IPS DF 6.9 (cell line): Measurements from ENCODE around the gene CIDEB.

Experiments
- DNase-seq: peaks from one replicate; pipeline ENCODE4 v3.0.0-alpha.2; 2013; ENCODE audit warnings: low read depth, low spot score
- H3K27ac ChIP-seq: one replicate; pipeline ENCODE4 v1.5.1; 2013; ENCODE audit warnings: low read length, control low read depth
- H3K27me3 ChIP-seq: 2 replicates; pipeline ENCODE4 v1.6.1; 2013; ENCODE audit warnings: mild to moderate bottlenecking, low read length; ENCODE audit not compliant: control insufficient read depth, insufficient read depth
- H3K36me3 ChIP-seq: 2 replicates; pipeline ENCODE4 v1.6.1; 2013; ENCODE audit warnings: low read length; ENCODE audit not compliant: control insufficient read depth, insufficient read depth
- H3K4me1 ChIP-seq: 2 replicates; pipeline ENCODE4 v1.6.1; 2013; ENCODE audit warnings: low read length; ENCODE audit not compliant: control insufficient read depth, insufficient read depth
- H3K4me3 ChIP-seq: 2 replicates; pipeline ENCODE4 v1.5.1; 2013; ENCODE audit warnings: mild to moderate bottlenecking, low read length
- H3K9me3 ChIP-seq: 2 replicates; pipeline ENCODE4 v1.6.1; 2013; ENCODE audit warnings: low read length, inconsistent platforms; ENCODE audit not compliant: control insufficient read depth, insufficient read depth
- WGBS: extraction: QIAGEN DNeasy Blood & Tissue Kit; methylation state at CpG from one replicate; pipeline ENCODE4 v1.1.7; 2013; ENCODE audit warnings: mixed read lengths, missing lambda C conversion rate; ENCODE audit not compliant: insufficient read length, insufficient coverage; 5-methylcytosine and 5-hydroxymethylcytosine counted together

Gene CIDEB

GRCh38 chr14:24286996-24287395 is 20.8 kb downstream of the CIDEB start:
- WGBS = no CpG with 5 or more reads among the region's 5 CpGs
- Histone ChIP-seq H3K4me1 (no peaks in the 10 kb centered on the region), H3K27me3 (no peaks in the 10 kb centered on the region), H3K4me3 (no peak overlapping the region), H3K36me3 (0 out of 2 replicates have a peak, but pooled peaks cover 2% of the 10 kb centered on the region), H3K27ac (no peak overlapping the region), H3K9me3 (no peaks in the 10 kb centered on the region)
- DNase-seq = no peak

DNA sequence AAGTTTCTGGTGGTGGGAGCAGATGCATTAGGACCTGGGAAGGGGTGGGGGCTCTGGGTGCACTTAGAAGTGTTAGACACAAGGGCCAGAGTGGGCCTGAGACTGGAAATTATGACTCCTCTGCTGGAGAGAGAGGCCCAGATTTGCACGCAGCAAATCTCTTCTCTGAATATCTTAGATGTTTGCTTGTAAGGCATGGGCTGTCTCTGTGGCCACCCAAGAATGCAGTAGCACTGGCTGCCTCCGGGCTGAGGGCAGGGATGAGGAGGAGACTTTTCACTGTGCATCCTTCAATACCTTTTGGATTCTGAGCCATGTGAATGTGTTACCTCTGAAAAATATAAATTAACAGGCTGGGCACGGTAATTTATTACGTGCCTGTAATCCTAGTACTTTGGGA is 22.4 kb downstream of the CIDEB start:
- WGBS = no CpG with 5 or more reads among the region's 4 CpGs
- no peak overlapping the region for H3K4me3 ChIP-seq
- H3K36me3 ChIP-seq = no peaks in the 10 kb centered on the region
- H3K27me3 ChIP-seq = no peaks in the 10 kb centered on the region
- no peaks in the 10 kb centered on the region for H3K9me3 ChIP-seq
- DNase-seq = no peak
- no peaks in the 10 kb centered on the region for H3K4me1 ChIP-seq
- no peak overlapping the region for H3K27ac ChIP-seq

GRCh38 chr14:24284501-24285035 is 23.2 kb downstream of the CIDEB start:
- Histone ChIP-seq H3K4me1 (no peaks in the 10 kb centered on the region), H3K36me3 (no peaks in the 10 kb centered on the region), H3K27me3 (no peaks in the 10 kb centered on the region), H3K9me3 (no peaks in the 10 kb centered on the region), H3K4me3 (no peak overlapping the region), H3K27ac (no peak overlapping the region)
- no CpG with 5 or more reads among the region's 11 CpGs for WGBS
- no peak for DNase-seq

DNA sequence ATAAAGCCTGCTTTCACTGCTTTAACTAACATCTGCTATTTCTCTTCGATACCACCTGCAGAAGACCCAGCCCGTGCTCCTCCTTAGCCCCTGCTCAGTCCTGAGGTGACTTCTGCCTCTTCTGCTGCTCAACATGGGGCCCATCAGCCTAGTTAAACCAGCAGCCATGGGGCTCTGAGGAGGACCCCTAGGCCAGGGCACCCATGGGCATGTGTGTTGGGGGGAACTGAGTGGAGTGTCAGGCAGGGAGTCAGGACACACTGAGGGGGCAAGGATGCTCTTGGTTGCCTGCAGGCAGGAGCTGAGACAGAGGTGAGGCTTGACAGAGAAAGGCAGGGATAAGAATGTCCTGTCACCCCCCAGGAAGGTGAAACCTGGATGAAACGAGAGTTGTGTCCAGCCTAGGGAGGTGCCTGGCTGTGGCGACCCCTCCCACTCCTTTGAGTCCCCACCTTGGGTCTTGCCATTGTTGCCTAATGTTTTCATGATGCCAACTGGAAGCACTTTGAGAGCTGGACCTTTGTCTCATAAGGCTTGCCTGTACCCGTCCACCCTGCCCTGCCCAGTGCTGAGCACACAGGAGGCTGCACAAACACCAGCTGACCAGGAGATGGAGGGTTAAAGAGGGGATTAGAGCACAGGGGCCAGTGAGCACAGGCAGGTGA is 23.8 kb downstream of the CIDEB start:
- no CpG with 5 or more reads among the region's 5 CpGs for WGBS
- no peak for DNase-seq
- H3K4me1 ChIP-seq = no peaks in the 10 kb centered on the region
- no peak overlapping the region for H3K27ac ChIP-seq
- H3K9me3 ChIP-seq = no peaks in the 10 kb centered on the region
- no peaks in the 10 kb centered on the region for H3K27me3 ChIP-seq
- no peak overlapping the region for H3K4me3 ChIP-seq
- no peaks in the 10 kb centered on the region for H3K36me3 ChIP-seq

DNA sequence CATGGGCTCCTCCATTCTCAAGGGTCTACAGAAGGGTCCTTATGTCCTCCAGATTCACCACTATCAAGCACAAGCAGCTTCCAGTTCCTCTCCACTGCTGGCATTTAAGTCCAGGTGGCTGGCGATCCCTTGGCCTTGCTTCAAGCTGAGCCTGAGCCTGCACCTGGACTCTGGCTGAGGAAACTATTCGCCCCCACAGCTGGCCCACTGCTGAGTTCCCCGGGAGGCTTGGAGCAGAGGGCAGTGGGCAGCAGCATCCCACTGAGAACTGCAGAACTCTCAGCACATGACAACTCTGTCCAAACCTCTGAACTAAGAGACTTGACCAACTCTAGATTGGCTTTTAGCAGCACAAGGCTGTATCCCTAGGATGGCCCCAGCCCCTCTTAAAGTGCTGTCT is 25.0 kb downstream of the CIDEB start:
- no peaks in the 10 kb centered on the region for H3K4me1 ChIP-seq
- WGBS = no CpG with 5 or more reads among the region's 3 CpGs

DNA sequence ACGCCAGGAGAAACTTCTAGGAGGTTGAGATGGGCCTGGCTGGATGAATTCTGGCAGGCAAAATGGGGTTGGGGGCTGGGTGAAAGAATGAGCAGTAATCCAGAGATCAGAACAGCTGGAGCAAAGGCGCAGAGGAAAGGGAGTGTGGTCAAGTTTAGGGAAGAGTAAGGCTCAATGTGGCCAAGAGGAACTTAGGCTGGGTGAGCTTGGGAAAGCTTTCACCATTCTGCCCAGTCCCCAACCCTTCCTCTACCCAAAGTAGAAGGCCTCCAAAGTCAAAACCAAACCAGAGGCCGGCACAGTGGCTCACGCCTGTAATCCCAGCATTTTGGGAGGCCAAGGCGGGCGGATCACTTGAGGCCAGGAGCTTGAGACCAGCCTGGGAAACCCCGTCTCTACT is 26.1 kb downstream of the CIDEB start:
- H3K27ac ChIP-seq = no peak overlapping the region
- DNase-seq = no peak
- H3K4me3 ChIP-seq = no peak overlapping the region
- no peaks in the 10 kb centered on the region for H3K4me1 ChIP-seq
- H3K27me3 ChIP-seq = no peaks in the 10 kb centered on the region
- WGBS = no CpG with 5 or more reads among the region's 7 CpGs
- H3K9me3 ChIP-seq = no peaks in the 10 kb centered on the region
- no peaks in the 10 kb centered on the region; the same call in 1 of the 2 replicates for H3K36me3 ChIP-seq

More for the DNA sequence above, 25.0 kb downstream of the CIDEB start:
- DNase-seq = no peak
- H3K27me3 ChIP-seq = no peaks in the 10 kb centered on the region
- no peaks in the 10 kb centered on the region for H3K9me3 ChIP-seq
- no peak overlapping the region for H3K27ac ChIP-seq
- H3K36me3 ChIP-seq = no peaks in the 10 kb centered on the region
- H3K4me3 ChIP-seq = no peak overlapping the region

DNA sequence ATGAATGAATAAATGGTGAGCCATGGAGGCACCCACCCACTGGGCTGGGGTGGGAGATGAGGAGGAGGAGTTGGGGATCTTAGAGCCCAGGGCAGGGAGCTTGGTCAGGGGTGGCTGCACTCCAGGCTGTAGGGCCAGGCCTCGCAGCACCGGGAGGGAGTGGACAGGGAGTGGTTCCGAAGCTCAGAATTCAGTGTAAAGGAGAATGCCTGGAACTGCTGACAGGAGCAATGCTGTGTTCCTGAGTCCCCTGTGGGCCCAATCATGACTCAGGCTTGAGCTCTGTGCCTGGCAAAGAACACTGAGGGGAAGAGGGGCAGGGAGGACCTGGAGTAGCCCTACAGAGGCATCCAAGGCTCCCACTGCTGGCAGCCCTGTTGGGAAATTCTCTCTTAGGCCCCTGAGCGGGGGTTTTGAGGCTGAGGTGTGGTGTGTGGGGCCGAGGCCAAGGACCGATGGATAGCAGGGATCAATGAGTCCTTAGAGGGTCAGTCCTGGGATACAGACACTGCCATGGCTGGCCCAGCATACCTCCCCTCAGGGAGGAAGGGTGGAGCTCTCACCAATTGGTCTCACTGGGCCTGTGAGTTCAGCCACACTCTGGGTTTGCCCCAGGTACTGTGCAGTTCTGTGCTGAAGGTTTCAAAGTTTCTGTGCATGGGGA is 26.8 kb downstream of the CIDEB start:
- Histone ChIP-seq H3K27me3 (no peaks in the 10 kb centered on the region), H3K36me3 (no peaks in the 10 kb centered on the region; the same call in 1 of the 2 replicates), H3K4me3 (no peak overlapping the region), H3K27ac (no peak overlapping the region), H3K9me3 (no peaks in the 10 kb centered on the region), H3K4me1 (no peaks in the 10 kb centered on the region)
- DNase-seq = no peak
- WGBS = no CpG with 5 or more reads among the region's 6 CpGs

DNA sequence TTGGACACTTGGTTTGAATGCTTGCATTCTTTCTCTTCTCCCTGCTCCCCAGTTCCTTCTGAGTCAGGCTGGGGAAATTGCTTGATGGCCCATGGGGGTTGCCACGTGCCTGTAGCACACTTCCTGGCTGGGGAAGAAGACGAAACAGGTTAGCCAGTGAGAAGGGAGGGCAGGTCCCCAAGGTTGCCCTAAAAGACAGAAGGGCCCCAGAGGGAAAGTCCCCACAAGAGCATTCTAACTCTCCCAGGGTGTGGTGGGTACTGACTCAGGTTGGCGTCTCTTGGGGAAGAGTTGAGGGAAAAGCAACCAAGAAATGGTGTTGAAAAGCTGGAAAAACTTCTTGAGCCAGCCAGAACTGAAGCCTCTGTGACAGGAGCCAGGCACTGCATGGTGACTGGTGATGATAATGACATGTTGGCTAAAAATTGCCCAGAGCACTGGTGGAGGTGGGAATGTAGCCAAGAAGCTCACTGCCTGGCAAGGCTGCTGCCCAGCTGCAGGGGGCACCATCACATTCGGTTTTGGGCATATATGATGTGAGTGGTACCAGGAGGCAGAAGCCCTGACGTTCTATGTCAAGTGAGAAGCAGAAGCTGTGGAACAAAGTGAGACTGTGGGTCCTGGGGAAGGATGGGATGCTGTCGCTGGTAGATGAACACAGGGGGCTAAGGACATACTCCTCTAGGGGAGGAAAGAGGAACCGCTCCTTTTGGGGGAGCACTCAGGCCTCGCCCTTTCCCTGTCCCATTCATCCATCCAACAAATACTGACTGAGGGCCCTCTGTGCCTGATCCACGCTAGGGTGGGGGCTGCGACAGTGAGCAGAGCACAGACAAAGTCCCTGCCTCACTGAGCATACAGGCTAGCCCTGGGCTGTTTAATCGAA is 28.2 kb downstream of the CIDEB start:
- Histone ChIP-seq H3K27me3 (no peaks in the 10 kb centered on the region), H3K4me3 (no peak overlapping the region), H3K4me1 (no peaks in the 10 kb centered on the region), H3K36me3 (no peaks in the 10 kb centered on the region; the same call in 1 of the 2 replicates), H3K27ac (no peak overlapping the region), H3K9me3 (no peaks in the 10 kb centered on the region)
- no CpG with 5 or more reads among the region's 11 CpGs for WGBS
- DNase-seq = no peak

DNA sequence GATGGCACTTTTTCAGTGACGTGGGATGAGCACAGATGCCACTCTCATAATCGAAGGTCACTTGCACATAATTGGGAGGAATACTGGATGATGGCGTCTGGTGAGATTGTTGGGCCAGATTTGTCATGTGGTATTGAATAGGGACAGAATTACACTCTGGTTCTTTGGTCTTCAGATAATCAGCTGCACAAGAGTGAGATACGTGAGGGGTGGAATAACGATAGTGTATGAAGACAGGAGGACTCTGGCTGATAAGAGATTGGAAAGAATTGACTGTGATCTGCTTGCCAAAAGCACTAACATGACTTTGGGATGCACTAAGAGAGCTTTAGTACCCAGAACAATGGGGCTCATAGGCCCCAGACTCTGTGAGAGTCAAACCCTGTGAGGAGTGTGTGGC is 29.4 kb downstream of the CIDEB start:
- WGBS = 100% methylated on average over 2 of the region's 5 CpGs
- no peak overlapping the region for H3K27ac ChIP-seq
- DNase-seq = no peak
- no peaks in the 10 kb centered on the region for H3K27me3 ChIP-seq
- H3K4me3 ChIP-seq = no peak overlapping the region
- no peaks in the 10 kb centered on the region; the same call in 1 of the 2 replicates for H3K36me3 ChIP-seq
- H3K4me1 ChIP-seq = no peaks in the 10 kb centered on the region
- no peaks in the 10 kb centered on the region for H3K9me3 ChIP-seq

DNA sequence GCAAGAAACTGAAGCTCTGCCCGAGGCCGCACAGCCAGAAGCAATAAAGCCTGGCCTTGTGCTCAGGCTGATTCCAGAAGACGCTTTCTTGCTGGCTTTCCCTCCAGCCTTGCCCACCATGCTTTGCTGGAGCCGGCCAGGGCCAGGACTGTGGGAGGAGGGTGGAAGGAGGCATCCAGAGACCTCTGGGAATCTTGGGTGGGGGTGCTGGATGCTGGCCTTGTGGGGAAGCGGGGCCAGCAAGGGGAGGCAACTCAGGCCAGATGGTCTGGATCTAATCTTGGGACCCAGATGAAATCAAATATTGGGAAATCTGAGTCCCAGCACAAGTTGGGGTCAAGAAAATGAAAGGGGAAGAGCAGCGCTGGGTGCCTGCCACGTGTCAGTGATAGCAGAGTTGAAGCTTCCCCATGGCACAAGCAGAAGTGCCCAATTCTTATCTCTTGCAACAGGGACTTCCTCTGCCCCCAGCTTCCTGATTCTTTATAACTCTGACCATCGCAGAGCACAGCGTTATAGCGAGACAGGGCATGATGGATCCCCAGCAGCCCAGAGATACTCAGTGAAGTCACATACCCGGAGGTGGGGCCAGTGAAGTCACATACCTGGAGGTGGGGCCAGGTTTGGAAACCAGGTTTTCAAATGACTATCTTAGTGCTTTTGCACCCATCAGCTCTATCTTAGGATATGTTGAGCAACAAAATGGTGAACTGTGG is 30.0 kb downstream of the CIDEB start:
- H3K27ac ChIP-seq = no peak overlapping the region
- no peak overlapping the region for H3K4me3 ChIP-seq
- no peaks in the 10 kb centered on the region for H3K4me1 ChIP-seq
- DNase-seq = no peak
- no peaks in the 10 kb centered on the region for H3K9me3 ChIP-seq
- H3K27me3 ChIP-seq = no peaks in the 10 kb centered on the region
- H3K36me3 ChIP-seq = no peaks in the 10 kb centered on the region; the same call in 1 of the 2 replicates
- no CpG with 5 or more reads among the region's 11 CpGs for WGBS
